Neural cell (in vitro differentiated cells): Measurements from ENCODE around the gene LRMDA. TPM values are rescaled to one million over a fixed set of nuclear protein-coding genes. Genes with fewer than 3 reads are reported as not detected.
A peak's percentile ranks its signal among the peaks of the same experiment; 100 is the strongest.

Experiments used
- H2AFZ ChIP-seq: fragments of 200-600, 300-800 bp; sonication (generic), shearing (Covaris generic); 2 replicates; pipeline ENCODE4 v1.6.0; 2014; ENCODE audit warnings: low read depth, mild to moderate bottlenecking, antibody characterized with exemption, low read length, moderate library complexity
- H3F3A ChIP-seq: fragments of 200-600 bp; shearing (Covaris generic); 2 replicates; pipeline ENCODE4 v1.6.1; 2016; ENCODE audit warnings: mild to moderate bottlenecking, moderate library complexity, mixed read lengths, antibody characterized with exemption, low read length; ENCODE audit not compliant: insufficient read depth, poor library complexity, severe bottlenecking
- H3K27ac ChIP-seq: fragments of 200-600, 300-800 bp; sonication (generic), shearing (Covaris generic); 2 replicates; pipeline ENCODE4 v1.5.1; 2014; ENCODE audit warnings: mild to moderate bottlenecking, low read length, moderate library complexity
- H3K27me3 ChIP-seq: fragments of 300-800, 200-600 bp; sonication (generic), shearing (Covaris generic); 2 replicates; pipeline ENCODE4 v1.6.0; 2014; ENCODE audit warnings: mild to moderate bottlenecking, low read depth, low read length, moderate library complexity; ENCODE audit not compliant: insufficient read depth
- H3K36me3 ChIP-seq: fragments of 300-800, 200-600 bp; sonication (generic), shearing (Covaris generic); 2 replicates; pipeline ENCODE4 v1.5.1; 2014; ENCODE audit warnings: mild to moderate bottlenecking, antibody characterized with exemption, low read length, moderate library complexity; ENCODE audit not compliant: insufficient read depth
- H3K4me2 ChIP-seq: fragments of 300-800, 200-600 bp; sonication (generic), shearing (Covaris generic); 2 replicates; pipeline ENCODE4 v1.6.0; 2014; ENCODE audit warnings: mild to moderate bottlenecking, low read length
- H3K4me3 ChIP-seq: fragments of 300-800, 200-600 bp; sonication (generic), shearing (Covaris generic); 2 replicates; pipeline ENCODE4 v1.5.1; 2014; ENCODE audit warnings: mild to moderate bottlenecking, low read length, moderate library complexity
- H3K79me2 ChIP-seq: fragments of 200-600 bp; shearing (Covaris generic); replicated peaks from 2 replicates; pipeline ENCODE4 v1.6.0; 2014; ENCODE audit warnings: mild to moderate bottlenecking, low read length, moderate library complexity; ENCODE audit not compliant: insufficient read depth
- H3K9ac ChIP-seq: fragments of 300-800, 200-600 bp; sonication (generic), shearing (Covaris generic); 2 replicates; pipeline ENCODE4 v1.6.1; 2016; ENCODE audit warnings: mild to moderate bottlenecking, low read length, mixed read lengths
- H3K9me2 ChIP-seq: fragments of 200-600 bp; shearing (Covaris generic); 2 replicates; pipeline ENCODE4 v1.6.1; 2016; ENCODE audit warnings: mild to moderate bottlenecking, low read length, mixed read lengths; ENCODE audit not compliant: insufficient read depth
- H3K9me3 ChIP-seq: fragments of 200-600, 300-800 bp; sonication (generic), shearing (Covaris generic); 2 replicates; pipeline ENCODE4 v1.6.1; 2016; ENCODE audit warnings: mild to moderate bottlenecking, mixed run types, low read length, moderate library complexity, mixed read lengths
- H4K20me1 ChIP-seq: fragments of 200-600 bp; shearing (Covaris generic); 2 replicates; pipeline ENCODE4 v1.6.1; 2016; ENCODE audit warnings: mild to moderate bottlenecking, mixed run types; ENCODE audit not compliant: insufficient read depth
- CTCF ChIP-seq: fragments of 450-650 bp; IDR thresholded peaks from 2 replicates; pipeline ENCODE4 v1.5.1; 2014; ENCODE audit warnings: antibody characterized with exemption, mild to moderate bottlenecking, moderate library complexity; ENCODE audit not compliant: poor library complexity, severe bottlenecking
- EP300 ChIP-seq: fragments of 450-650 bp; conservative IDR thresholded peaks from 2 replicates; pipeline ENCODE4 v1.6.1; 2014; ENCODE audit warnings: antibody characterized with exemption, mild to moderate bottlenecking, moderate library complexity; ENCODE audit not compliant: poor library complexity, severe bottlenecking
- EZH2 ChIP-seq: fragments of 200-600, 300-800 bp; shearing (Covaris generic), sonication (generic); IDR thresholded peaks from 2 replicates; pipeline ENCODE4 v1.6.1; 2014; ENCODE audit warnings: antibody characterized with exemption, low read length, borderline replicate concordance, mild to moderate bottlenecking; ENCODE audit not compliant: insufficient read depth, poor library complexity, severe bottlenecking
- MXI1 ChIP-seq: fragments of 450-650 bp; conservative IDR thresholded peaks from 2 replicates; pipeline ENCODE4 v1.6.1; 2014; ENCODE audit warnings: antibody characterized with exemption, mild to moderate bottlenecking; ENCODE audit not compliant: poor library complexity, severe bottlenecking
- POLR2AphosphoS5 ChIP-seq: IDR thresholded peaks from 2 replicates; pipeline ENCODE4 v1.6.1; 2012
- RAD21 ChIP-seq: fragments of 450-650 bp; conservative IDR thresholded peaks from 2 replicates; pipeline ENCODE4 v1.6.1; 2014; ENCODE audit warnings: antibody characterized with exemption, mild to moderate bottlenecking, moderate library complexity
- REST ChIP-seq: IDR thresholded peaks from 2 replicates; pipeline ENCODE4 v1.6.1; 2012; ENCODE audit warnings: borderline replicate concordance
- SMC3 ChIP-seq: fragments of 450-650 bp; conservative IDR thresholded peaks from 2 replicates; pipeline ENCODE4 v1.6.1; 2014; ENCODE audit warnings: antibody characterized with exemption, mild to moderate bottlenecking, moderate library complexity; ENCODE audit not compliant: poor library complexity
- TAF1 ChIP-seq: IDR thresholded peaks from 2 replicates; pipeline ENCODE4 v1.6.1; 2012; ENCODE audit warnings: low read depth
- polyA plus RNA-seq: library from polyadenylated mRNA; depleted of rRNA; stranded (reverse); fragments of >200 nt; gene quantifications from 2 replicates; pipeline ENCODE4 v1.2.3, GENCODE V29; 2014

Gene LRMDA
- polyA plus RNA-seq, 1 donor from 2014 or later, result 5.6 TPM

GRCh38 chr10:75987616-75988015 lies 556.2 kb downstream of the LRMDA start:
- Histone ChIP-seq H3K79me2 (no peaks in the 10 kb centered on the region), H2AFZ (no peak overlapping the region), H3K9ac (no peak overlapping the region), H3K36me3 (no peaks in the 10 kb centered on the region), H3K4me2 (no peak overlapping the region), H3K27me3 (no peaks in the 10 kb centered on the region), H3K9me3 (no peaks in the 10 kb centered on the region), H4K20me1 (no peaks in the 10 kb centered on the region), H3K9me2 (no peaks in the 10 kb centered on the region), H3K4me3 (no peak overlapping the region), H3K27ac (no peak overlapping the region), H3F3A (no peaks in the 10 kb centered on the region)
- TF ChIP-seq TAF1 (no peak), EP300 (no peak), REST (no peak), POLR2AphosphoS5 (no peak), RAD21 (no peak), MXI1 (no peak), CTCF (no peak), SMC3 (no peak), EZH2 (no peak)

GRCh38 chr10:75994357-75995040 lies 563.1 kb downstream of the LRMDA start:
- Histone ChIP-seq H3F3A (peaks cover 25% of the 10 kb centered on the region), H3K9ac (peak overlapping the region; percentile 52), H3K27me3 (no peaks in the 10 kb centered on the region), H3K36me3 (no peaks in the 10 kb centered on the region), H4K20me1 (no peaks in the 10 kb centered on the region), H3K27ac (peak overlapping the region; percentile 93), H3K9me3 (no peaks in the 10 kb centered on the region), H3K79me2 (no peaks in the 10 kb centered on the region), H3K4me2 (peak overlapping the region; percentile 25), H3K9me2 (no peaks in the 10 kb centered on the region), H3K4me3 (peak overlapping the region; percentile 39), H2AFZ (no peak overlapping the region)
- TF ChIP-seq REST (peak; percentile 86), EZH2 (no peak), CTCF (no peak), MXI1 (no peak), EP300 (peak; percentile 100), RAD21 (no peak), POLR2AphosphoS5 (peak; percentile 98), SMC3 (peak; percentile 50)
